ENCODE measurements around the gene MAU2. TPM values are rescaled to one million over a fixed set of nuclear protein-coding genes. Genes with fewer than 3 reads are reported as not detected.

The MAU2 gene
- total and polyA plus RNA-seq, 2 of the 8 experiments (the other 6 are each of a cell fraction or from before 2014, with no cell fraction given) = 32.0 to 40.8 TPM

DNA sequence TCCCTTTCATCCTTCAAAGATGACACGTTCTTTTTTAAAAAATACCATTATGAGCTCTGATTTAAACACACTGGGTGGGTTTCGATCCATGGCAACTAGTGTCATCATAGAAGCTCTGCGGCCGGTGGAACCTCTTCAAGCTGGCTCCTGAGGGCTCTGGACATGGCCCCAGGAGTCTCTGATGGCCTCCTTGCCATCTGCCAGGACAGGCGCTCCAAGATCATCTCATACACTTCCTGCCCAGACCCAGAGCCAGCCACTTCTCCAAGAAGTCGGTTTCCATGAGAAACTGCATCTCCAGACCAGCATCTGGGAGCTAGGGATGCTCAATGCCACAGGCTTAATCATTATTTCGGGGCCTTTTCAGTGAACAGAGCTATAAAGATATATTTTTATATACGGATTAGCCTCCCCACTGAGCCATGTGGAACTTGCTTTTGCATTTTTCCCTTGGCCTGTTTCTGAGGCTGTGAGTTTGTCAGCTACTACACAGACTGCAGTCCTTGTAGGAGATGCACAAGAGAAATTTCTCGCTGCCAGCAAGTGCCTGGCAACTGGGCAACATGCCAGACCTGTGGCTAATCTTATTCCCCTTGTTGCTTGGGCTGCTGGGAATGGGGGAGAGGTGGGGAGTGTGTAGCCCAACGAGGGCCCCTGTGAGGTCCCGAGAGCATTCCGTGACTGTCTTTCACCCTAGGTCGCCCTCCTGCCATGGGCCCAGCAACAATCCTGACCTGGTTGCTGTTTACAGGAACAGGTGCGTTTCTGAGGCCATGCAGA lies 16.3 kb upstream of the MAU2 start:
- no peaks in the 10 kb centered on the region for H3K79me2 ChIP-seq (ENCODE audit: control insufficient read depth in 1 of 2, insufficient read depth in 2 of 2, low read length in 2 of 2)
- H3K4me2 ChIP-seq (ENCODE audit: insufficient read depth in 1 of 2, low read depth in 2 of 2, low read length in 2 of 2) = no peak overlapping the region
- no peak overlapping the region for H2BK120ac ChIP-seq (replicated peaks; ENCODE audit: low read depth, low read length)
- peaks cover 21 to 55% (median 42%) of the 10 kb centered on the region in 4 experiments for H3K36me3 ChIP-seq (ENCODE audit: control insufficient read depth in 2 of 4, insufficient read depth in 4 of 4, low read length in 3 of 4)
- peak overlapping the region; percentile 35; the same call in 1 of the 2 replicates for H4K8ac ChIP-seq (ENCODE audit: extremely low read depth, insufficient read depth, low read length)
- H2BK12ac ChIP-seq (ENCODE audit: low read depth, low read length) = no peak overlapping the region
- 88% methylated on average over 14 of the region's 14 CpGs; no CpG with 5 or more reads in 1 of the 2 experiments for WGBS, 2 experiments (ENCODE audit: extremely low coverage in 1 of 2, insufficient coverage in 1 of 2, insufficient read length in 1 of 2, insufficient replicate concordance in 2 of 2, low coverage in 1 of 2, low lambda C conversion rate in 2 of 2, missing lambda C conversion rate in 1 of 2)
- no peaks in the 10 kb centered on the region for H3K79me1 ChIP-seq (ENCODE audit: low read depth, low read length)
- H3K4ac ChIP-seq (replicated peaks; ENCODE audit: insufficient read length, low read depth, low read length) = no peak overlapping the region
- H2AK5ac ChIP-seq (ENCODE audit: low read depth, low read length) = no peak overlapping the region
- no peaks in the 10 kb centered on the region for H3K27me3 ChIP-seq (replicated peaks in 1 of 4; ENCODE audit: control insufficient read depth in 3 of 4, extremely low read depth in 1 of 4, insufficient read depth in 3 of 4, low read length in 3 of 4)
- H3K14ac ChIP-seq (ENCODE audit: insufficient read length) = no peak overlapping the region
- peaks cover 2 to 22% of the 10 kb centered on the region in 2 experiments for H4K20me1 ChIP-seq (replicated peaks in 1 of 2; ENCODE audit: control insufficient read depth in 1 of 2, insufficient read depth in 2 of 2, low read length in 2 of 2)
- no peak for FAIRE-seq
- TF ChIP-seq RNF2 (IDR thresholded peaks at IDR 0.05; ENCODE audit: borderline replicate concordance, low read depth, low read length, missing control alignments, poor library complexity, severe bottlenecking) = no peak
- no peaks in the 10 kb centered on the region for H3K23me2 ChIP-seq (ENCODE audit: low read depth, low read length)
- H3K27ac ChIP-seq (ENCODE audit: low read depth, low read length) = no peak overlapping the region
- DNase-seq (ENCODE audit: low read depth in 1 of 2, low spot score in 2 of 2) = no peak
- no peak overlapping the region for H3K4me3 ChIP-seq (ENCODE audit: extremely low read depth in 1 of 4, insufficient read depth in 2 of 4, low read depth in 3 of 4, low read length in 4 of 4)
- H2AFZ ChIP-seq (ENCODE audit: low read length) = no peak overlapping the region
- H3K4me1 ChIP-seq (replicated peaks in 1 of 4; ENCODE audit: control insufficient read depth in 3 of 4, insufficient read depth in 4 of 4, low read length in 3 of 4) = no peaks in the 10 kb centered on the region
- no peak overlapping the region for H2BK5ac ChIP-seq (ENCODE audit: low read depth, low read length)
- no peaks in the 10 kb centered on the region for H3K9me3 ChIP-seq (ENCODE audit: insufficient read depth in 2 of 2, low read depth in 1 of 2, low read length in 1 of 2)
- H3K23ac ChIP-seq (ENCODE audit: insufficient read length) = no peak overlapping the region
- no peak overlapping the region for H4K91ac ChIP-seq (replicated peaks; ENCODE audit: insufficient read length, low read length)
- ChIA-PET POLR2A (ENCODE audit: partially characterized antibody) (interaction anchor here (1.0 to 1.5 kb wide), 3 partner anchors 9 to 12 kb away, joined by 3 to 5 read pairs (median 3); no protein-coding TSS in a partner anchor), CTCF (ENCODE audit: partially characterized antibody) (interaction anchor here (0.9 to 2.8 kb wide), 6 partner anchors 11 to 120 kb away, joined by 3 to 12 read pairs (median 4); no protein-coding TSS in a partner anchor)
- H3K18ac ChIP-seq (ENCODE audit: extremely low read depth, low read length) = no peak overlapping the region
- H2BK15ac ChIP-seq (ENCODE audit: low read length) = no peak overlapping the region
- no peak overlapping the region for H3K9ac ChIP-seq (replicated peaks in 1 of 4; ENCODE audit: extremely low read depth in 1 of 4, low read depth in 3 of 4, low read length in 3 of 4)
- H4K5ac ChIP-seq (ENCODE audit: insufficient read length, low read depth, low read length) = no peak overlapping the region
- H2BK20ac ChIP-seq (ENCODE audit: low read length) = no peak overlapping the region
- H3K56ac ChIP-seq (replicated peaks; ENCODE audit: insufficient read length, low read depth, low read length) = no peak overlapping the region
